ENCODE measurements around the gene VWA7.

The VWA7 gene

GRCh38 chr6:31764198-31764597 lies 12.9 kb downstream of the VWA7 start:
- no peak for TF ChIP-seq REST (IDR thresholded peaks at IDR 0.05; ENCODE audit: insufficient read depth in 1 of 2, low read depth in 2 of 2, low read length in 2 of 2)
- no peak for TF ChIP-seq SIN3A (IDR thresholded peaks at IDR 0.05; ENCODE audit: borderline replicate concordance, insufficient read depth, low read length)
- no peak for TF ChIP-seq TAF1 (IDR thresholded peaks at IDR 0.05; ENCODE audit: borderline replicate concordance, insufficient read depth, low read length)
- TF ChIP-seq POLR2AphosphoS5 (IDR thresholded peaks at IDR 0.05; ENCODE audit: low read depth, low read length), result no peak
- TF ChIP-seq FOXP2 (optimal IDR thresholded peaks at IDR 0.05; ENCODE audit: borderline replicate concordance, extremely low read depth, extremely low read length, insufficient read depth), result no peak

- TF ChIP-seq POLR2AphosphoS5 (IDR thresholded peaks at IDR 0.05; ENCODE audit: low read depth, low read length) (no peak), TAF1 (IDR thresholded peaks at IDR 0.05; ENCODE audit: borderline replicate concordance, insufficient read depth, low read length) (no peak), SIN3A (IDR thresholded peaks at IDR 0.05; ENCODE audit: borderline replicate concordance, insufficient read depth, low read length) (no peak), REST (IDR thresholded peaks at IDR 0.05; ENCODE audit: insufficient read depth in 1 of 2, low read depth in 2 of 2, low read length in 2 of 2) (no peak)
These were observed 13.5 kb downstream of the VWA7 start for GRCh38 chr6:31763619-31763940.

GRCh38 chr6:31762878-31763618 lies 14.1 kb downstream of the VWA7 start:
- TF ChIP-seq SIN3A (IDR thresholded peaks at IDR 0.05; ENCODE audit: borderline replicate concordance, insufficient read depth, low read length), result no peak
- no peak for TF ChIP-seq FOXP2 (optimal IDR thresholded peaks at IDR 0.05; ENCODE audit: borderline replicate concordance, extremely low read depth, extremely low read length, insufficient read depth)
- TF ChIP-seq TAF1 (IDR thresholded peaks at IDR 0.05; ENCODE audit: borderline replicate concordance, insufficient read depth, low read length), result no peak
- TF ChIP-seq REST (IDR thresholded peaks at IDR 0.05; ENCODE audit: insufficient read depth in 1 of 2, low read depth in 2 of 2, low read length in 2 of 2), result no peak
- TF ChIP-seq POLR2AphosphoS5 (IDR thresholded peaks at IDR 0.05; ENCODE audit: low read depth, low read length), result no peak

GRCh38 chr6:31762356-31762755 lies 14.8 kb downstream of the VWA7 start, which contains the start of gene SAPCD1:
SAPCD1 (plus strand) TSS chr6:31762656; CDS start chr6:31763055, 399 bp downstream.
- TF ChIP-seq REST (IDR thresholded peaks at IDR 0.05; ENCODE audit: insufficient read depth in 1 of 2, low read depth in 2 of 2, low read length in 2 of 2) (no peak), TAF1 (IDR thresholded peaks at IDR 0.05; ENCODE audit: borderline replicate concordance, insufficient read depth, low read length) (no peak), SIN3A (IDR thresholded peaks at IDR 0.05; ENCODE audit: borderline replicate concordance, insufficient read depth, low read length) (no peak), POLR2AphosphoS5 (IDR thresholded peaks at IDR 0.05; ENCODE audit: low read depth, low read length) (no peak), FOXP2 (optimal IDR thresholded peaks at IDR 0.05; ENCODE audit: borderline replicate concordance, extremely low read depth, extremely low read length, insufficient read depth) (no peak)

Data from PFSK-1 (cell line).